NCI-H226 (cell line): ENCODE data around the gene SNAPC3.

Source experiments
- DNase-seq: peaks from one replicate; pipeline ENCODE4 v3.0.0-alpha.2; 2015

SNAPC3 gene

DNA sequence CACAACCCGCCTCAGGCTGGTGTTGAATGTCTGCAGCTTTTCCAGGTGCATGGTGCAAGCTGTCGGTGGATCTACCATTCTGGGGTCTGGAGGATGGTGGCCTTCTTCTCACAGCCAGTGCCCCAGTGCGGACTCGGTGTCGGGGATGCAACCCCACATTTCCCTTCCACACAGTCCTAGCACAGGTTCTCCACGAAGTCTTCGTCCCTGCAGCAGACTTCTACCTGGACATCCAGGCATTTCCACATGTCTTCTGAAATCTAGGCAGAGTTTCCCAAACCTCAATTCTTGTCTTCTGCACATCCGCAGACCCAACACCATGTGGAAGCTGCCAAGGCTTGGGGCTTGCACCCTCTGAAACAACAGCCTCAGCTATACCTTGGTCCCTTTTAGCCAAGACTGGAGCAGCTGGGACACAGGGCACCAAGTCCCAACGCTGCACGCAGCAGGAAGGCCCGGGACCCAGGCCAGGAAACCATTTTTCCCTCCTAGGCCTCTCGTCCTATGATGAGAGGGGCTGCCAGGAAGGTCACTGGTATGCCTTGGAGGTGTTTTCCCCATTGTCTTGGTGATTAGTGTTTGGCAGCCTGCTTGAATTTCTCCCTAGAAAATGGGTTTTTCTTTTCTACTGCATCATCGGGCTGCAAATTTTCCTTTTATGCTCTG is 69.9 kb downstream of the SNAPC3 start:
- DNase-seq, result no peak

DNA sequence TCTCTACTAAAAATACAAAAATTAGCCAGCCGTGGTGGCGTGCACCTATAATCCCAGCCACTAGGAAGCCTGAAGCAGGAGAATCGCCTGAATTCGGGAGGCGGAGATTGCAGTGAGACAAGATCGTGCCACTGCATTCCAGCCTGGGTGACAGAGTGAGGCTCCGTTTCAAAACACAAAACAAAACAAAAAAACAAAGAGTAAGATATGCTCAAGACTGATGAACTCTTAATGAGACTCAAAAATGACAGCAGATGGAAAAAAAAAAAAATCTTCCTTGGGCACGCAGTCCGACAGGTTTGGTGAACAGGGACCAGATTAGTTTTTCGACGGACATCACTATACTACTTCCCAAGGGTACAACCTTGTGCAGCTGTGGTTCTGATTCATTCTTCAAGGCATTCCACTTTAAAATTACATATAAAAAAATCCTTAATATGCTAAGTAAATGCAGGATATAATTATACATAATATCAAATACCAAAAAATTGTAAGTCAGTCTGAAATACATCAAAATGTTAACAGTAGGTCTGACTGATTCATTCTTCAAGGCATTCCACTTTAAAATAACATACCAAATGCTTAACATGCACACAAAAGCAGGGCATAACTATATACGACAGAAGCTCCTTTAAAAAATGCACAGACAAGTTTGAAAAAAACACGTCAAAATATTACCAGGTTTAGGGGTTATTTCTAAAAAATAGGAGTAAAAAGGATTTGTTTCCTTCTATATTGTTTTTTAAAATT is 75.7 kb downstream of the SNAPC3 start:
- no peak for DNase-seq

- no peak for DNase-seq
Measured at GRCh38 chr9:15499139-15499538, 76.5 kb downstream of the SNAPC3 start.

DNA sequence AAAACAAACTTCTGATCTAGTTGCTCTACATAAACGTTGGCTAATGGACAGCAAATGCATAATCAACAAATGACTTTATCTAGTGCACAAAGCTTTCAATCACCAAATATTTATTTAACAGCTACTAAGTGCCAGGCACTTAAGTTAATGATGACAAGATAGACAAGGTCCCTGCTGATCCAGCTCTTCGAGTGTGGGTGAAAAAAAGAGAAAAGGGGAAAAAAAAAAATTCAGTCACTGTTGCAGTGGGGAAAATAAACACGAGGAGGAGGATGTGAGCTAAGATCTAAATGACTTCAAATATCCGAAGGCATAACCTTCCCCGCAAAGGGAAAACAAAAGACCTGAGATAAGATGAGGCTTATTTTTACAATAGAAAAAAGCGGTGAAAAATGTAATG is 78.5 kb downstream of the SNAPC3 start:
- no peak for DNase-seq

- no peak for DNase-seq
Measured at GRCh38 chr9:15501803-15502202, 79.1 kb downstream of the SNAPC3 start.

GRCh38 chr9:15505921-15506320 is 83.2 kb downstream of the SNAPC3 start:
- no peak for DNase-seq

DNA sequence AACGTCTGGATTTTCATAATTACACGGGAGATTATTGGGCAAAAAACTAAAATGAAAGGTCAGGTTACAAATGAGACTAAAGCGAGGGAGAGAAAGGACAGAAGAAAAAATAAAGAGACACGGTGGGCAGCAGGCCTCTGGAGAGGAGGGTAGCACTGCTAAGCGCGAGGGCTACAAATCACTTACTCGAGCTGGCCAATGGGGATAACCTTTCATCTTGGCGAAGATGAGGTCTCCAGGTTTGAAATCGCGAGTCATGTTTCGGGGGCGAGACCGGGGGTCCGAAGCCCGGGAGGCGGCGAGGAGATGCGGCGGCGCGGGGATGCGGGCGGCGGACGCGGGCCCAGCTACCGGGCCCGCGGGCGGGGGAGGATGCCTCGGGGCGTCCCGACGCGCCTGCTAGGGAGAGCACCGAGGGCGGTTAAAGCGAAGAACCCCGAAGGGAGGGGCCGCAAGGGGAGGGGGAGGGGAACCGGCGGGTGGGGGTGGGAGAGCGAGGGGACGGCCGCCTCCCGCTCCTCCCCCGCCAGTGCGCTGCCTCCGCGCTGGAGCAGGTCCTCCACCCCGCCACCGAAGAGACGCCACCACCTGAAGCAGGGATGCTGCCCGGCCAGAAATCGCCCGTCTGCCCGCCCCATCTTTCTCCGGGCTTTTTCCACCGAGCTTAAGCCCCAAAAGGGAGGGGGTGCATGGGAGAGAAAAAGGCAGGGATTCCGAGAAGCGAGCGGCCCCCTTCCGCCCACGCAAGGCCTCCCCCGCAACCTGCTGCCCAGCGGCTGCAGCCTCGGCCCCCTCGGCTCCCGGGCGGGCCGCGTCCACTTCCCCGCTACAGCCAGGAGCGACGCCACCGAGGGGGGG is 87.5 kb downstream of the SNAPC3 start:
- DNase-seq, result peak; percentile 11

GRCh38 chr9:15510789-15511575 is 88.3 kb downstream of the SNAPC3 start, which contains the start of gene PSIP1:
PSIP1 (minus strand) TSS chr9:15510970; CDS start chr9:15510188, 782 bp downstream.
- peak; percentile 49 for DNase-seq
